Activated CD8-positive, alpha-beta memory T cell treated with anti-CD3 and anti-CD28 coated beads, Interleukin-2, amount 10 ng/mL, durations not matched to agents 7 days and 5 days (primary cell): ENCODE results near the gene PHF21B. TPM values are rescaled to one million over a fixed set of nuclear protein-coding genes. Genes with fewer than 3 reads are reported as not detected.

ENCODE experiments used
- ATAC-seq: fragments of 150-1000 bp; cut with Tn5 transposase; one replicate; pipeline ENCODE4 v1.10.0; 2021; ENCODE audit warnings: moderate library complexity
- CTCF ChIA-PET: fragments of 350-600 bp; sonication (Branson Sonifier 250); formaldehyde crosslinking; loops from one replicate; lab custom pipeline; 2021; ENCODE audit warnings: antibody characterized with exemption; lab: Charles Lee
- DNase-seq: peaks from one replicate; pipeline ENCODE4 v3.0.0-alpha.2; 2020
- H3K27ac Mint-ChIP-seq: one replicate; pipeline ENCODE4 v1.8.0; 2021; ENCODE audit warnings: mild to moderate bottlenecking, mixed read lengths
- H3K27me3 Mint-ChIP-seq: one replicate; pipeline ENCODE4 v1.8.0; 2021; ENCODE audit warnings: mixed read lengths
- H3K36me3 Mint-ChIP-seq: one replicate; pipeline ENCODE4 v1.8.0; 2021; ENCODE audit warnings: mild to moderate bottlenecking, mixed read lengths
- H3K4me1 Mint-ChIP-seq: one replicate; pipeline ENCODE4 v1.8.0; 2021; ENCODE audit warnings: mixed read lengths
- H3K4me3 Mint-ChIP-seq: one replicate; pipeline ENCODE4 v1.8.0; 2021; ENCODE audit warnings: mild to moderate bottlenecking, moderate library complexity, mixed read lengths
- H3K9me3 Mint-ChIP-seq: one replicate; pipeline ENCODE4 v1.8.0; 2022; ENCODE audit warnings: low read depth, mixed read lengths
- total RNA-seq, 2 experiments: library from RNA; stranded (reverse); gene quantifications; one replicate each; pipeline ENCODE4 v1.2.3, GENCODE V29; 2021

The PHF21B gene
- total RNA-seq, 2 experiments from 2014 or later = 0.84 to 0.93 TPM

GRCh38 chr22:44941207-44941606, 68.6 kb downstream of the PHF21B start:
- H3K27me3 Mint-ChIP-seq = no peaks in the 10 kb centered on the region
- H3K4me3 Mint-ChIP-seq = no peak overlapping the region

GRCh38 chr22:44940130-44940529, 69.7 kb downstream of the PHF21B start:
- Mint-ChIP-seq H3K27ac (no peak overlapping the region), H3K4me1 (no peaks in the 10 kb centered on the region), H3K36me3 (no peaks in the 10 kb centered on the region), H3K9me3 (no peaks in the 10 kb centered on the region), H3K27me3 (no peaks in the 10 kb centered on the region), H3K4me3 (no peak overlapping the region)
- DNase-seq = no peak
- CTCF ChIA-PET = no interaction called here
- ATAC-seq = no peak

More at GRCh38 chr22:44941207-44941606, 68.6 kb downstream of the PHF21B start:
- Mint-ChIP-seq H3K9me3 (no peaks in the 10 kb centered on the region), H3K36me3 (no peaks in the 10 kb centered on the region), H3K27ac (no peak overlapping the region), H3K4me1 (no peaks in the 10 kb centered on the region)
- no peak for ATAC-seq
- CTCF ChIA-PET = no interaction called here
- DNase-seq = no peak

DNA sequence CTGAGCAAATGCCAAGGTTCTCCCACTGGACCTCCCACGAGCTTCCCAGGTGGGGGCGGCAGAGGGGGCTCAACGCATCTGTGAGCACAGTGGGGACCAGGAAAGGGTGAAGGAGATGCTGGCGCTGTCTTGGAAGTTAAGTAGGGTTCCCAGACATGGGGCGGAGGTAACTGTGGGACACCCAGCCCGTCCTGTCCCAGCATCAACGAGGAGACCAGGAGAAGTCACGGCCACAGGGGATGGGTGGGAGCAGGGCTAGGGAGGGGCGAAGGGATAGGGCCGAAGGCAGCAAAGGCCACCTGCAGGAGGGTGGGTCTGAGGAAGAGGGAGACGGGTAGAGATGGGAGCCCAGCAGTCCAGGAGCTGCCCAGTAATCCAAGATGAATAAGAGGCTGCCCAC, 70.4 kb downstream of the PHF21B start:
- Mint-ChIP-seq H3K4me1 (no peaks in the 10 kb centered on the region), H3K27me3 (no peaks in the 10 kb centered on the region), H3K27ac (no peak overlapping the region), H3K36me3 (no peaks in the 10 kb centered on the region), H3K4me3 (no peak overlapping the region), H3K9me3 (no peaks in the 10 kb centered on the region)
- ATAC-seq (no peak), DNase-seq (no peak)
- CTCF ChIA-PET = no interaction called here

DNA sequence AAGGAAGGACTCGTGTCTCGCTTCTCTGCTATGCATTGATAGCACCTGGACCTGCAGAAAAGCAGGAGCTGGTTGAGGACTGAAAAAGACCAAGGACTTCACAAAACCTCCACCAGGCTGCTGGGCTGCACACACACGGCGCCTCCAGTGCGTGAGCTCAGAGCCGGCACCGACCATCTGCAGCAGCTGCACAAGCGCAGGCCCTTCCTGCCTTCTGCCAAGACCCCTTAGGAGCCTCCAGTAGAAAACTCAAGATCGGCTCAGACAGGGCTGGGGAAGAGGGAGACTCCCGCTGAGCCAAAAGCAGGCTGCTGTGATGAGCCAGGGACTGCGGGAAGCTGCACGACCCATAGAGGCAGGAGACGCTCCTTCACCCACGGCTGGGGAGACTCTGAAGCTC, 70.9 kb downstream of the PHF21B start:
- CTCF ChIA-PET = no interaction called here
- ATAC-seq (no peak), DNase-seq (no peak)
- Mint-ChIP-seq H3K27ac (no peak overlapping the region), H3K4me3 (no peak overlapping the region), H3K9me3 (no peaks in the 10 kb centered on the region), H3K4me1 (no peaks in the 10 kb centered on the region), H3K27me3 (no peaks in the 10 kb centered on the region), H3K36me3 (no peaks in the 10 kb centered on the region)

DNA sequence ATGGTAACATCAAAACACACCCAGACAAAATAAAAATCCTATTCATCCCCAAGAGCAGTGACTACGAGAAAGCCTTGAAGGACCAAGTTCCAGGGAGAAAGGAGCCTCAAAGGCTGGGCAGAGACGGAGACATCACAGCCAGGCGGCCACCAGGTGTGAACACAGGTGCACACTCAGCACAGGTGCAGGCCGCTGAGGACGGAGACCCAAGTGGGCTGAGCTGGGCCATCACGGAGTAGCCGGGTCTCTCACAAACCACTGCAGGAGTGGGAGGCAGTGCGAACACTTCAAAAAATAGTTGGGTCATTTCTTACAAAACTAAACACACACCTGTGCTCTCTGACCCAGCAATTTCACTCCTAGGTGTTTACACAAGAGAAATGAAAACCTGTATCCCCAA, 72.6 kb downstream of the PHF21B start:
- DNase-seq (no peak), ATAC-seq (no peak)
- Mint-ChIP-seq H3K4me3 (no peak overlapping the region), H3K27ac (no peak overlapping the region), H3K9me3 (no peaks in the 10 kb centered on the region), H3K27me3 (peaks cover 2% of the 10 kb centered on the region), H3K36me3 (no peaks in the 10 kb centered on the region), H3K4me1 (no peaks in the 10 kb centered on the region)
- CTCF ChIA-PET = interaction anchor here (0.6 kb wide), 1 partner anchor 352 kb away, joined by 3 read pairs; no protein-coding TSS in a partner anchor

DNA sequence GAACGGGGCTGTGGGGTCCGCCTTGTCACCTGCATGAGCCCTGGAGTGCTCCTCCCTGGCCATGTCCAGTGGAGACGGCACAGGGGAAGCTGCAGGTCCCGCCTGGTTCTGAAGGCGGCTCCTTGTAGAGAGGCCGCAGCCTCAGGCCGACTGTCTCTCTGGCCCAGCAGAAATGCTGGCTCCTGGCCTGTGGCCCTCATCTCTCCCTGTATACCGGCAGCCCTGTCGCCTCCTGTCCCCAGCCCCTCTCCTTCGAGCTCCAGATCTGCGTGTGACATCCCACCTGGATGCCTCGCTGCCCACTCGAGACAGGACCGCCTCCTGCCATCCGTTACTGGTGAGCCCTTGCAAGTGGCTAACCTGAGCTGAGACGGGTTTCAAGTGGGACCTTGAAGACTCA, 73.6 kb downstream of the PHF21B start:
- DNase-seq (no peak), ATAC-seq (no peak)
- Mint-ChIP-seq H3K27ac (no peak overlapping the region), H3K4me3 (no peak overlapping the region), H3K4me1 (no peaks in the 10 kb centered on the region), H3K36me3 (no peaks in the 10 kb centered on the region), H3K27me3 (peaks cover 2% of the 10 kb centered on the region), H3K9me3 (no peaks in the 10 kb centered on the region)
- CTCF ChIA-PET = no interaction called here

GRCh38 chr22:44935724-44936123, 74.1 kb downstream of the PHF21B start:
- H3K9me3 Mint-ChIP-seq = no peaks in the 10 kb centered on the region
- ATAC-seq (no peak), DNase-seq (no peak)
- no peaks in the 10 kb centered on the region for H3K36me3 Mint-ChIP-seq
- no peak overlapping the region for H3K4me3 Mint-ChIP-seq
- H3K4me1 Mint-ChIP-seq = no peaks in the 10 kb centered on the region
- peaks cover 2% of the 10 kb centered on the region for H3K27me3 Mint-ChIP-seq
- H3K27ac Mint-ChIP-seq = no peak overlapping the region
- CTCF ChIA-PET = no interaction called here

- DNase-seq = no peak
- no peak for ATAC-seq
- H3K27ac Mint-ChIP-seq = no peak overlapping the region
- no peaks in the 10 kb centered on the region for H3K4me1 Mint-ChIP-seq
- H3K4me3 Mint-ChIP-seq = no peak overlapping the region
- peaks cover 2% of the 10 kb centered on the region for H3K27me3 Mint-ChIP-seq
- no peaks in the 10 kb centered on the region for H3K36me3 Mint-ChIP-seq
- H3K9me3 Mint-ChIP-seq = no peaks in the 10 kb centered on the region
- CTCF ChIA-PET = no interaction called here
Observed at GRCh38 chr22:44934454-44934735, 75.4 kb downstream of the PHF21B start.

DNA sequence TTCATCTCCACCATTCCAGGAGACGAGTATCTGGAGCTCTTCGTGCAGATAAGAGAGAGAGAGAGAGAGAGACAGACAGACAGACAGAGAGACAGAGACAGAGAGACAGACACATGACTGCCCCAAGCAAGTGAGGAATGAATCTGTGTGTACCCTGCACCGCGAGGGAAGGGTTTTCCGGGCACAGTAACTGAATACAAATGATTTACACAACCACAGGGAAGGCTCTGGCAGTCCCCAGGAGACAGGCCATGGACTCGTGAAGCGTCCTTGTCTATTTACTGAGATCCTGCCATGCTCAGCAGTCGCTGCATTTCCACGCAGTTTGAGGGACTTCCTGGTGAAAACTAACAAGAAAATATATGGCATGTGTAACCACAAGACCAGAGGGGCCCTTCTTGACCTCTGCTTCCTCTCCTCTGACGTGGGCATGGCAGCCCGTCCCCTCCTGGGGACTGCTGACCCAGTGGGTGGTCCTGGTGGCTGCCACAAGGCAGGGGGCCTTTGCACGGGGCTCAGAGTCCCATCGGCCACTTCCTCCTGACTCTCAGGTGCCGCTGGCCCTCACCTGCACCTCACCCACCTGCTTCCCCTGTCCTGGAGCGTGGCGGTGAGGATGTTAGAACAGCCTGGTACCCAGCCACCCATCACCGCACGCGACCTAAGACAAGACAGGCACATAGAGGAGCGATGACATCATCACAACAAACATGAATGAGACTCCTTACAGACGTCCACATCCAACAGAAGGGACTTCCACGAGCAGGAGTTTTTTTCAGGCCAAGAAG, 75.9 kb downstream of the PHF21B start:
- Mint-ChIP-seq H3K4me3 (no peak overlapping the region), H3K27me3 (peaks cover 2% of the 10 kb centered on the region), H3K4me1 (no peaks in the 10 kb centered on the region), H3K27ac (no peak overlapping the region), H3K9me3 (no peaks in the 10 kb centered on the region), H3K36me3 (no peaks in the 10 kb centered on the region)
- ATAC-seq (no peak), DNase-seq (no peak)
- CTCF ChIA-PET = no interaction called here

- H3K9me3 Mint-ChIP-seq = no peaks in the 10 kb centered on the region
- peaks cover 2% of the 10 kb centered on the region for H3K27me3 Mint-ChIP-seq
- H3K4me1 Mint-ChIP-seq = no peaks in the 10 kb centered on the region
- ATAC-seq = no peak
- H3K27ac Mint-ChIP-seq = no peak overlapping the region
- H3K36me3 Mint-ChIP-seq = no peaks in the 10 kb centered on the region
- no peak for DNase-seq
- H3K4me3 Mint-ChIP-seq = no peak overlapping the region
- CTCF ChIA-PET = no interaction called here
Observed at GRCh38 chr22:44932493-44932892, 77.3 kb downstream of the PHF21B start.

GRCh38 chr22:44931766-44932165, 78.0 kb downstream of the PHF21B start:
- no peak overlapping the region for H3K4me3 Mint-ChIP-seq
- CTCF ChIA-PET = no interaction called here
- H3K27ac Mint-ChIP-seq = no peak overlapping the region
- no peaks in the 10 kb centered on the region for H3K36me3 Mint-ChIP-seq
- no peak for DNase-seq
- peaks cover 2% of the 10 kb centered on the region for H3K27me3 Mint-ChIP-seq
- H3K9me3 Mint-ChIP-seq = no peaks in the 10 kb centered on the region
- no peak for ATAC-seq
- no peaks in the 10 kb centered on the region for H3K4me1 Mint-ChIP-seq

DNA sequence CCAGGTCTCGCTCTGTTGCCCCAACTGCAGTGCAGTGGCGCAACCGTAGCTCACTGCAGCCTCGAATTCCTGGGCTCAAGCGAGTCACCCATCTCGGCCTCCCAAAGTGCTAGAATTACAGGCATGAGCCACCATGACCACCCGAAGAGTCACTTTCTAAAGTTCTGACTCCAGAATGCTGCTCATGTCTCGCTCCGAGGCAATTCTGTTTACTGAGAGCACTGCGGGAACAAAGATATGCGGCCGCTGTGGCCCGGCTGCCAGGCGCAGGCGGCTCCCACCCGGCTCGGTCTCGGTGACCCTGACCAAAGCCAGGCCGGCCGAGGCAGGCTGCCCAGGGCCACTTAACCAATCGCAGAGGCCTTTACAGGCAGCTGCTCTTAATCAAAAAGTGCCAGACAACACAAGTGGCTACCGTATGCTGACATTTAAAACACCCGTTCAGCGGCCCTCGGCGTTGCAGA, 78.7 kb downstream of the PHF21B start:
- H3K36me3 Mint-ChIP-seq = no peaks in the 10 kb centered on the region
- H3K9me3 Mint-ChIP-seq = no peaks in the 10 kb centered on the region
- ATAC-seq (no peak), DNase-seq (no peak)
- no peak overlapping the region for H3K4me3 Mint-ChIP-seq
- no peaks in the 10 kb centered on the region for H3K4me1 Mint-ChIP-seq
- CTCF ChIA-PET = no interaction called here
- H3K27ac Mint-ChIP-seq = no peak overlapping the region
- H3K27me3 Mint-ChIP-seq = peaks cover 2% of the 10 kb centered on the region

- ATAC-seq = no peak
- Mint-ChIP-seq H3K27me3 (peaks cover 2% of the 10 kb centered on the region), H3K36me3 (no peaks in the 10 kb centered on the region), H3K27ac (no peak overlapping the region), H3K4me3 (no peak overlapping the region), H3K9me3 (no peaks in the 10 kb centered on the region), H3K4me1 (peaks cover 3% of the 10 kb centered on the region)
- CTCF ChIA-PET = no interaction called here
- DNase-seq = no peak
Observed at GRCh38 chr22:44930711-44931035, 79.1 kb downstream of the PHF21B start.

DNA sequence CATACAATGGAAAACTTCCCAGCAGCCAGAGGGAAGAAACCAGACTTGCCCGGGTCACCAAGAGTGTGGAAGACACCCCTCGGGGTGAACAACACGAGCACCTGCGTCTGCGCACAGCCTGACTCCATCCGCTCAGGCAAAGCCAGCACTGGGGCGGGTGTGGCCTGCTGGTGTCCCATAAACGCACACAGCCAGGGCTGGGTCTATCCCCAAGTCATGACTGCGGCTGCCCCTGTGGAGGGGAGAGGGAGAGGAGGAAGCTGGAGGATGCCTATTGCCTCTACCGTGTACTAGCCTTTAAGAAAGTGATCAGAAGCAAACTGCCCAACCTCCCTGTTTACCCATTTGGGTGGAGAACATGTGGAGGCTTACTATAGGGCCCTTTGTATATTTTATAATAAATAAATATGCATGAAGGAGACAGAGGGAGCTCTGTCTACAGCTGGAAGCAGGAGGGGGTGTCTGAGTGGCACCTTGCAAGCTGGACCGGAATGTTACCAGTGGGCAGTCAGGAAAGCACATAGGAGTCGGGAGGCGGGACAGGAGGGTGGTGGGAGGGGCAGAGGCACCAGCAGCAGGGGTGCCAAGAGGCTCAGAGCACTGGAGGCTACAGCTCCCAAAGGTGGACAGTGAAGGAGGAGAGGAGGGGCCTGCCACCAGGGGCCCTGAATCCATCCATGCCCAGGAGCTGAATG, 79.6 kb downstream of the PHF21B start:
- CTCF ChIA-PET = no interaction called here
- Mint-ChIP-seq H3K9me3 (no peaks in the 10 kb centered on the region), H3K27ac (no peak overlapping the region), H3K27me3 (peaks cover 7% of the 10 kb centered on the region), H3K4me1 (peaks cover 8% of the 10 kb centered on the region), H3K36me3 (no peaks in the 10 kb centered on the region), H3K4me3 (no peak overlapping the region)
- DNase-seq (no peak), ATAC-seq (no peak)
